NCI-H2029 treated with DMSO at 0.1 percent for 48 hours (cell line): ENCODE results near the gene APOD.

ENCODE experiments used
- DNase-seq: peaks from one replicate; lab custom pipeline; 2025; lab: John Stamatoyannopoulos, UW

APOD gene

DNA sequence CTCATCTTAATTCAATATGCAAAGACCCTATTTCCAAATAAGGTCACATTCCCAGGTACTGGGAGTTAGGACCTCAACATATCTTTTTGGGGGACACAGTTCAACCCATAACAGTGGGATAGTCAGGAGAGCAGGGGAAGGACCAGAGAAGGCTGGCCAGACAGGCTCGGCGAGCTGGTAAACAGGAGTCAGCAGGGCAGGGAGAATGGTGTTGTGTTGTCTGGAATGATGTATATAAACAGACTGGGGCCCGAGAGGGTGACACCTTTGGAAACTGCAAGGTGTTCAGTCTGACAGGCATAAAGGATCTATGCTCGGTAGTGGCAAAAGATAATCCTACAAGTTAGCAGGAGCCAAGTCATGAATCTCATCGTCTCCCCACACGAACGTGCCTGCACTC, 30.5 kb downstream of the APOD start:
- DNase-seq = no peak

DNA sequence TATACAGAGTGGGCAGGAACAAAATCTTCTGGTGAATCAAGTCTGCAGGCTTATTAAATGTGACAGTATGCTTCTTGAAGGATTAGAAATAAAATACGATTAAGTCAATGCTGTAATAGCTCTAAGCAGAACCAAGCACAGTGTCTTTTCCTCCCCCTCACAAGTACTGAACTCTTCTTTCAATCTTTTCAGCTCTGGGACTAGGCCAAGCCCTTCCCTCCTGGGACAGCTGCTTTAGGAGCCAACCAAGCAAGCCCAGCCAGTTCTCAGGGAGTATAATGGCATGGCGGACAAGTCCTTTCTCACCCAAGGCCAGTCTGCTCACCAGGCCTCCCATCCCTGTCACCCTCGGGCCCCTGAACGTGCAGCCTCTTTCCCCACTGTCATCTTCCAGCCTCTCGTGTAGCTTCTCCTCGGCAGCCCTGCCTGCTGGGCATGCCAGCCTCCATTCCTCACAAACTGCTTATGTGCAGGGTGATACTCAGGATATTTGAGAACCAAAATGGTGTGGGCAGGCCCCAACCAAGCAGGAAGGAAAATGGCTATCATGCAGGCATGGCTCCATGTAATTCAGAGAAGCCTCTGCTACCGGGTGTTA, 32.3 kb downstream of the APOD start:
- no peak for DNase-seq

DNA sequence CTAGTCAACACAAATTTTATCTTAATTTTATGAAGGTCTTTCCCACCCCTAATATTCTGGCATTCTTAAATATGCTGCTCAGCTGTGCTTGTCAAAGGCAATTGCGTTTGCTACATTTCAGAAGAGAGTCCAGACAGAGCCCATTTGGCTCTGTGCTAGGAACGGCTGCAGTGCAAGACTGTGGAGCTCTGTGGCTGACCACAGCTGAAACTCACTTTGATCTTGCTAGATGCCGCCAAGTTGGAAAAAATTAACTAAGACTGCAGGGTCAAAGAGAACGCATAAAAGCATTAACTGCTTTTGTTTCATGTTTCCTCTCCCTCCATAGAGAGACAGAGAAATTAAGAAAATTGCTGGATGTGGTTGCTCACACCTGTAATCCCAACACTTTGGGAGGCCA, 33.0 kb downstream of the APOD start:
- no peak for DNase-seq

DNA sequence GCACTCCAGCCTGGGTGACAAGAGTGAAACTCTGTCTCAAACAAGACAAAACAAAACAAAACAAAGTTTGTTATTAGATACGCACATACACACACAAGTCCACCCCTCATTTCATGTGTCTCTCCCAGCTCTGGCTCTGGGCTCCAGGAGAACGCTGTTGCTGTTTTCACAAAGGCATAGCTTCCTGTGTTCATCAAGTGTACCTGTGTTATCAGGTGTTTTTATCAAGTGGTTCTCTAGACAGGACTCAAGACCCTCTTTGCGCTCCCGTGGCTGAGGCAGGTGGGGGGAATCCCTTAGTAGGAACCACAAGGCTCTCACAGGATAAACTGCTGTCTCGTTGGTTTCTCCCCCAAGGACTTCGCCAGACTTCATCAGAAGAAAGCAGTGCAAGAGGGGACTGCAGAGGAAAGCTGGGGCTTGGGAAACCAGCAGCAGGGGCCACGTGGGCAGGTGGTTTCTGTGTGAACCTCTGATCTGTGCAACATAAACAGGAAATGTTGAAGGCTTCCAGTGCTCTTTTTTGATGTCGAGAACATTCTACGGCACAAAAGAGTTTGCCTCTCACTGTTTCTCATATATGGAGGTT, 33.7 kb downstream of the APOD start:
- no peak for DNase-seq

DNA sequence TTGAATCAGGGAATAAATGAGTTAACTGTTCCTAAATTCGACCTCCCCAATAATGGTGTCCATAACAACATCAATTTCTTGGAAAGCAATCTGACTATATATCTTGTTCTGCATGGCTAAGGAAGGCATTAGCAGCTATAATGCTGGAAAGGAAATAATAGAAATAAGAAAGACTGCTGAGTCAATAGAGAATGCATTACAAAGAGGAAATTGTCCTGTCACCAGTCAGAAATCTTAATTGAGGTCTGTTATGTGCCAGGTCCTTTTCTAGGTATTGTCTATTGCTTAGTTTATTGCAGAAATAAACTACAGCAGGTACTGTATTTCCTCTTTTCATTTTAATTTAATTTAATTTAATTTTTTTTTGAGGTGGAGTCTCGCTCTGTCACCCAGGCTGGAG, 34.8 kb downstream of the APOD start:
- no peak for DNase-seq

DNA sequence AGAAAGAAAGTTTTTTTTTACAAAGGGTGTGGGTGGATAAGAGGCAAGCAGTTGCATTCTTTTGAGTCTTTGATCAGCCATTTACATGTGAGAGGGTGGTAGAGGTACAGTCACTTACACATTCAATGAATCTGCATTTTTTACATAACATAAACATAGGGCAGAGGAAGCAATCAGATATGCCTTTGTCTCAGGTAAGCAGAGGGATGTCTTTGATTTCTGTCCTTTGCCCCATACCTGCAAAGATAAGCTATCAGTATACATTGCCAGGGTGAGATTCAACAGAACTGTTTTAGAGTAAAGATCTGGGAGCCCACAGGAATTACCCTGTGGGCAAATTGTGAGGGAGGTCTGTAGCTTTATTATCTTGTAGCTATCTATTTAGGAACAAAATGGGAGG, 35.2 kb downstream of the APOD start:
- no peak for DNase-seq

DNA sequence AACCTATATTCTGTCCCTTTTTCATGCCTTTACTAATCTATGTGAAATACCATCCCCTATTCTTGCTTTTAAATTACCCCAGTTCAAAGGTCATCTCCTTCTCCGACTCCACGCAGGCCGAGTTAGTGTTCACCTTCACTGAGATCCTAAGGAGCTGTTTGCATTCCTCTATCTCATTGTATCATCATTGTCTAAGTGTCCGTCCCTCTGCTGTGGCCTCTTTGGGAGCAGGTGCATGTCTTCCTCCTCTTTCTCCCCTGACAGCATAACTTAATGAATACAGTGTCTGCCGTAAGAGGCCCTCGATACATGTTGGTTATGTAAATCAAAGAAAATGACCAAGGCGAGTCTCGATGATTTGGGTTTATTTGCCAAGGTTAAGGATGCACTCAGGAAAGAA, 35.7 kb downstream of the APOD start:
- DNase-seq = no peak

DNA sequence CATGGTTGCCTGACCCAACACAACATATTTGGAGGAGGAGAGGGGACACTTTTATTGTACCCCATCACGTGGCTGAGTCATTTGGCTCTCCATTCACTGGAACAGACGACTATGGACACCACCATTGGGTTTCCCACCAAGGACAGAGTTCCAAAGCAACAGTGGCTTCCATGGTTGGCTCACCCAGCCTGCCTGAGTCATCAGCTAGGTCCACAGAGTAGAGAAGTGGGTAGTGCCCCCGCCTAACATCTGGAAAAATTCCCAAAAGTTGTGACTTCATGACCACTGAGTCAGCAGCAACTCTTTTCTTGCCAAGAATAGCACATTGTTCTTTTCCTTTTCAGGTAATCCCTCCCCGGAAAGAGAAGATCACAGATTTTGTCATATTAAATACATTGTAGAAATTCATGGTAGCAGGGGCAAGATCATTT, 37.6 kb downstream of the APOD start:
- no peak for DNase-seq

DNA sequence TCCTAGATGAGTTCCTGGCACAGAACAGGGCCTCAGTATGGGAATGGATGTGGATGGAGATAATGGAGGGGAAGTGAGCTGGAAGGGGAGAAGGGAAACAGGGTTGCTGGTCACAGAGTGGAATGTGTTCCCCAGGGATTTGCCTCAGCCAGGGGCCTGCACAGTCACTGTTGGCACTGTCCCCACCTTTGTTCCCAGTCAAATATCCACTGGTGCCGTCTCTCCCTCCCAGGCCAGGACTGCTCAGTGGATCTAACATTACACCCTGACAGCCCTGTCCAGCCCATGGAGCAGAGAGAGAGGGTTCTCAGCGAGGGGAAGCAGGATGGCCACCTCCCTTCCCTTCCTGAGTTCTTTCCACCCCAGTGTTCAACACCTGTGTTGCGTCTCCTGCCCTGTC, 39.1 kb downstream of the APOD start:
- DNase-seq = no peak

DNA sequence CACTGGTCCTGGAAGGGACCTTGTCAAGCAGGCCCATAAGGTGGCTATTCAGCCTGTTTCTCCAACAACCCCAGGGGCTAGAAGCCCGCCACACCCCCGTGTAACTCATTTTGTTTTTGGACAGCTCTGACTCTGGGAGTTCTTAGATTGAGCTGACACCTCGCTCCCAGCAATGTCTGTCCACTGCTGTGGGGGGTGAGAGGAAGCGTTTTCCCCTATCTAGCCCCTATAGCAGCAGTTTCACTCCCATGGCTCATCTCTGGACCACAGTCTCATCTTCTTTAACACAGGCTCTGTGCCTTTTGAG, 39.6 kb downstream of the APOD start:
- DNase-seq = no peak

DNA sequence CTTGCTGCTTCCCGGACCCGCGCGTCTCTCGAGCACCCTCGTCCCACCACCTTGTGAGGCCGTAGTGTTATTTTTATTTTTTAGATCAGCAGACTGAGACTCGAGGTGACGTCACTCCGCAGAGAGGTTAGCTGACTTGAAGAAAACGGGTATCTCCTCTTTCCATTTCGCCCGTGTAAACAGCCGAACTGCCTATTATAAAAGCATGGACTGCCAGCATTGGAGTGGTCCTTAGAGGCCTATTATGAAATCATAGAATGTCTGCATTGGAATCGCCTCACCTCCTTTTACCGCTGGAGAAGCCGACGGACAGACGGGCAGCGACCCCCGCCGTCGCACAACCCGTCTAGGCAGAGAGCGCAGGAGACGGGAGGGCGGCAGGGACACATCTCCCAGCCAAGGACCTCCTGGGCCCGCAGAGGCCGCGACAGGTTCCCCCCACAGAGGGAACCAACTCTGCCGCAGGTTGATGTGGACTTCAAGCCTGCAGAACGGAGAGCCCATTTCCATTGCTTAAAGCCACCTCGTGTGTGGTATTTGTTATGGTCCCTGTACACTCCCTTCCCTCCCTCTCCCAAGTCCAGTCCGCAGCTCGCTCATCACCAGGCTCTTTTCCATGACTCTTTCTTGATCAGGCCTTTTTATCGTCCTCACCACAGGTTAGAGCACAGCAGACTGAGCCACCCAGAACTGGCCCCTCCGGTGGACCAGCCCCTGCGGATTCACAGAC, 40.1 kb downstream of the APOD start:
- peak; percentile 86 for DNase-seq

DNA sequence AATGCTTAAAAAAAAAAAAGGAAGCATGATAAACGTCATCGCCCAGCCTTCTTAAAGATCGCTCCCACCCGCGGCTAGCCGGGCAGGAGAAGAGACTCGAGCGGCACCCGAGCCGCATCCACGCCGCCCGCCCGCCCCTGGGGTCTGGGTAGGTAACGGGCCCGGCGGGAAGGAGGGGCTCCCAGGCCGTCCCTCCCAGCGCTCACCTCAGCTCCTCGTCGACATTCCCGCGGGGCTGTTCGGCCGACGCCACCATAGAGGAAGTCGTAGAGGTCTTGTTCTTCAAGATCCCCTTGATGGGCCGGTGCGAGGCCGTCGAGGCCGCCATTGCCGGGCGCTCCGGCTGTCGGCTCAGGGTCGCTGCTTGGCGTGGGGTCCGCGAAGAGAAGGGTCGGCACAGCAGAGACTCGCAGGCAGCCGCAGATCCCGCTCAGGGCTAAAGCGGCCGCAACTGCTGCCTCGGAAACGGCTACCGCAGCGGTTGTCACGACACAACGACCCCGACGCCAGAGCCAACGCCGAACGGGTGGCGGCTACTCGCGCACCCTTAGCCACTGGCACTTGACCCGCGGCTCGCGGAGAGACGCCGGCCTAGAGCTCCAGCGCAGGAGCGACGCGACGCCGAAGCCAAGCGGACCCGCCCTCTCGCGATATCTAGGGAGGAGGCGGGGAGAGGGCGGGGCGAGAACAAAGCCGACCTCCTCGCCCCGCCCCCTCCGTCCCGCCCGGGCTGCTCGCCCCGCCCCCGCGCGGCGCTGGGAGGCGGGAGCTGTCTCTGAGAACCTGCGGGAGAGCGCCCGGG, 40.8 kb downstream of the APOD start, which contains the start of gene PPP1R2:
TSS of gene PPP1R2 (minus strand) at position 628 of the 802 bp plus-strand sequence. CDS start at position 328, 300 bp downstream.
- peak; percentile 86 for DNase-seq

DNA sequence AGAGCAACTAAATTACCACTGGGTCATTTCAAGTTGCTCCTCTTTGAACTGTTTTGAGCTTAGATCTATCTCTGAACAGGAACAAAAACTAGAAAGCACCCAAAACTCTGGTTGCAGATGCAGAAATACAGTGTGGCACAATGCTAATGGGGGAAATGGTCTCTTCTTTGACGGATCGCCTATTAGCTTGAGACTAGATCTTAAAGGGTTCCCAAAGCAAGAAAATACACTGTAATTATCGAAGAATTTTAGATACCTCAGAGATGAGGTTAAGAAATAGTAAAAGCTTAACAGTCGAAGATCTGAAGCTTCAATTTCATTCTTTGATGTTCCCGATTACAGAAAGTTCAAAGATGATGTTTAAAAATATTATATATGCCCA, 41.4 kb downstream of the APOD start:
- DNase-seq = no peak

DNA sequence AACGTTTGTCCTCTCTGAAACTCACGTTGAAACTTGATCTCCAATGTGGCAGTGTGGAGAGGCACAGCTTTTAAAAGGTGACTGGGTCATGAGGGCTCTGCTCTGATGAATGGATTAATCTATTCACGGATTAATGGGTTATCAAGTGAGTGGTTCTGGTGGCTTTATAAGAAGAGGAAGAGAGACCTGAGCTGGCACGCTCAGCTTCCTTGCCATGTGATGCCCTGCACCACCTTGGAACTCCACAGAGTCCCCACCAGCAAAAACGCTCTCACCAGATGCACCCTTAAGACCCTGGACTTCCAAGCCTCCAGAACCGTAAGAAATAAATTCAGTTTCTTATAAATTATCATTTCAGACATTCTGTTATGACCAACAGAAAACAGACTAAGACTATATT, 43.2 kb downstream of the APOD start:
- DNase-seq = no peak

DNA sequence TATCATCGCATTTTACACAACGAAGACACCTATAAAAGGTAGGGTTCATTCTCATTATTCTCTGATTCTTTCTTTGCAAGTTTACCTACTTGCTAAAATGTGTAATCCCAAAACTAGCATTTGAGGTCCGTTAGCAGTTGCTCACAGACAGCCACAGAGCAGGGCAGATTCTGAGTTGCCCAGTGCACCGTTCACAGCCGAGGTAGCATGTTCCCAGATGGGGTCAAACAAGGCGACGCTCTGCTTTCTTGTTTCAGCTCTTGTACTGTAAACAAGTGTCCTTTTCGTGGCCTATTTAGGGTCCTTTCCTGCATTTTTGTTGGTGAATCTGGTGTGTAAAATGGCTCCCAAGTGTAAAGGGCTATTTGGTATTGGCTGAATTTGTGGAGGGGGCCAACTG, 43.7 kb downstream of the APOD start:
- DNase-seq = no peak

DNA sequence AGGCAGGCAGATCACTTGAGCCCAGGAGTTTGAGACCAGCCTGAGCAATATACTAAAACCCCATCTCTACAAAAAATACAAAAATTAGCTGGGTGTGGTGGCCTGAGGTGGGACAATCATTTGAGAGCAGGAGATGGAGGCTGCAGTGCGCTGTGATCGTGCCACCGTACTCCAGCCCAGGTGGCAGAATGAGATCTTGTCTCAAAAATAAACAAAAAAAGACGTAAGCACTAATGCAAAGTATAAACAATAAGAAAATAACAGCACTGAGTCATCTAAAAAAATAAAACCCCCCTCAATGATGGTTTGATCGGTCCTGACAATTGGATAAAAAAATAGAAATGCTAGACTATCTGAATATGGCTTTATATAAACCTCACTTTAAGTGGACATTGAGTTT, 44.3 kb downstream of the APOD start:
- DNase-seq = no peak

DNA sequence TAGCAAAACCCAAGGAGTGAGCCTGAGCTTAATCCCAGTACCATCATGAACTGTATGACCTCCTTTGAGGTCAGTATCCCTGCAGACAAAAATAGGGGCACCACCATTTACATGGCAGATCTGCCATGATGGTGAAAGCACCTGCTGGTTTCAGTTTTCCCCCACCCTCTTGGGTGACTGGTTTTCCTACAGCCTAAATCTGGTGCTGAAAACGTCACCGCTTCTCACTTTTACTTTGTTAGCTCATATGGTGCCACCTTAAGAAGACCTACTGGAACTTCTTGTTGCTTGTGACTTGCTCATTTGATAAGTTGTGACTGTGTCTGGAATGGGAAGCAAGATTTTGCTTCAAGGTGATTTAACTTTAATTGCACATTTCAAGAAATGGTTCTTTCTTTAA, 45.7 kb downstream of the APOD start:
- no peak for DNase-seq

DNA sequence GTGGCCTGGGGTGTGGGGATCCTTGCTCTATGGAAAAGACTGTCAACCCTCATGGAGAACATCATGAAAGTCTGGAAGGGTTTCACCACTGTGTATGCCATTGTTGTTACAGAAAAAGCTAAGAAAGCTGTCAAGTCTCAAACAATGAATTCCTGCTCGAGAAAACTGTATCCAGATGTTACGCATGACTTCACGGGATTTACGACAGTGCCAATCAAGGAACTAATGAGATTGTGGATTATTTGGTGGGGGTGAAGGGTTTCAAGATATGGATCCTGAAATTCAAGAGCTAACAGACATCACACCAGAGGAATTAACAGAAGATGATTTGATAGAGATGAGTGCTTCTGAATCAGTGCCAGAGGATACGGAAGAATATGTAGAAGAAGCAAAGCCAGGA, 48.4 kb downstream of the APOD start:
- DNase-seq = no peak

DNA sequence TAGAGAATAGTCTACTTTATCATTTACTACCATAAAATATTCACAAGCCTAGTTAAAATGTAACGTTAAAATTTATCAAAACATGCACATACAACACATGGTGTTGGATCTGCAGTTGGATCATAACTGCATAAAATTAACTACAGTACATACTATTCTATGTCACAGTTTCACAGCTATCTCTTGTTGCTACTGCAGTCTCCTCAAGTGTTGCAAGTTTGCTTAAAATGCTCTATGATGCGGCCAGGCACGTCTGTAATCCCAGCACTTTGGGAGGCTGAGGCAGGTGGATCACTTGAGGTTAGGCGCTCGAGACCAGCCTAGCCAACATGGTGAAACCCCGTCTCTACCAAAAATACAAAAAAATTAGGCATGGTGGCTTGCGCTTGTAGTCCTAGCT, 50.9 kb downstream of the APOD start:
- DNase-seq = no peak

DNA sequence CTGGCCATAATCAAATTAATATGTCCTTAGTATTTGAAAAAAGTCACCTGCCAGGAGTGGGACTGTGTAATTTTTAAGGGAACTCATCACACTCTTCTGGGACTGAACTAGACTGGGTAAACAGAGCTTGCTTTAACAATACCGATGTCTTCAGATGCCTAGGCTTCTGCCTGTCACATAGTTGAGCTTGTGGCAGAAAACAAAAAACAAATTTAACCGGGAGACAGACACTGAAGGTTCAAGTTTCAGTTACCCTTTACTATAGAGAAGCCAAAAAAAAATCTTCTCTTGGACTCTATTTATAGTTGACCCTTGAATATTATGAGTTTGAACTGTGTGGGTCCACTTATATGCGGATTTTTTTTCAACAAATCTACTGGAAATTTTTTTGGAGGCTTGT, 51.4 kb downstream of the APOD start:
- DNase-seq = no peak

DNA sequence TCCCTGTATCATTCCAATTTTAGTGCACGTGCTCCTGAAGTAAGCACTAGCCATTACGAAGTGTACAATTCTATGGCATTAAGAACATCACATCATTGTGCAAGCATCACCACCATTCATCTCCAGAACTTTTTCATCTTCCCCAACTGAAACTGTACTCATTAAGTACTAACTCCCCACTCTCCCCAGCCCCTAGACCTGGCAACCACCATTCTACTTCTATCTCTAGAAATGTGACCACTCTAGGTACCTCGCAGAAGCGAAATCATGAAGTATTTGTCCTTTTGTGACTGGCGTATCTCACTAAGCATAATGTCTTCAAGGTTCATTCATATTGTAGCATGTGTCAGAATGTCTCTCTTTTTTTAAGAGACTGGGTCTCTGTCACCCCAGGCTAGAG, 52.1 kb downstream of the APOD start:
- DNase-seq = no peak

DNA sequence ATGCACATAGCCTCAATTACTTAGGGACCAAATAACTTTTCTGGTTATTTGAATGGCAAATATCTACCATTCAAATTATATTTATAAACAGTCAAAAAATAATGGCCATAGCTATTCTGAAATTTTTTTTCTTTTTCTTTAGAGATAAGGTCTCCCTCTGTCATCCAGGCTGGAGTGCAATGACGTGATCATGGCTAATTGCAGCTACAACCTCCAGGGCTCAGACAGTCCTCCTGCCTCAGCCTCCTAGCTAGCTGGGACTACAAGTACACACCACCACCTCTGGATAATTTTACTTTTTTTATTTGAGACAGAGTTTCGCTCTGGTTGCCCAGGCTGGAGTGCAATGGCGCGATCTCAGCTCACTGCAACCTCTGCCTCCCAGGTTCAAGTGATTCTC, 57.2 kb downstream of the APOD start:
- DNase-seq = no peak
